Endothelial cell of umbilical vein (primary cell): ENCODE measurements around the gene FLT3LG. TPM values are rescaled to one million over a fixed set of nuclear protein-coding genes. Genes with fewer than 3 reads are reported as not detected.

Source experiments
- BruUV-seq: library from RNA; stranded (reverse); fragments of 400-500 nt; replicated peaks from 2 replicates; lab custom pipeline; 2021; lab: Mats Ljungman, UMichigan
- CTCF ChIA-PET: fragments of 300-600, 350-600 bp; sonication (Branson Sonifier 250); formaldehyde crosslinking; loops from one replicate; lab custom pipeline; 2021; ENCODE audit warnings: antibody characterized with exemption, inconsistent platforms; lab: Charles Lee
- POLR2A ChIA-PET: fragments of 300-600, 350-600 bp; sonication (Branson Sonifier 250); formaldehyde crosslinking; loops from one replicate; lab custom pipeline; 2021; ENCODE audit warnings: antibody characterized with exemption, inconsistent platforms; lab: Charles Lee
- DNase-seq: peaks from one replicate; pipeline ENCODE4 v3.0.0-alpha.2; 2011; ENCODE audit warnings: low read depth, low spot score
- FAIRE-seq: peaks from 2 replicates; lab custom pipeline; 2011; peaks lifted over from hg19 to GRCh38; lab: Jason Lieb, UNC
- H2AFZ ChIP-seq: 2 replicates; pipeline ENCODE4 v1.6.0; 2012; ENCODE audit warnings: low read depth, low read length, control low read depth, inconsistent platforms
- H3K27ac ChIP-seq: 2 replicates; pipeline ENCODE4 v1.5.1; 2011; ENCODE audit warnings: low read depth, mild to moderate bottlenecking, control low read depth, low read length, moderate library complexity; ENCODE audit not compliant: insufficient read depth
- H3K27me3 ChIP-seq, 2 experiments: 2 replicates each; pipeline versions ENCODE4 v1.6.0 to v1.6.1; 2011; ENCODE audit warnings: low read length in 2 of 2, mixed read lengths in 1 of 2; ENCODE audit not compliant: control insufficient read depth in 2 of 2, insufficient read depth in 2 of 2
- H3K36me3 ChIP-seq, 2 experiments: 2 replicates in 1 of 2; 3 replicates in 1 of 2; pipeline ENCODE4 v1.5.1; 2011; ENCODE audit warnings: low read length in 2 of 2, mild to moderate bottlenecking in 1 of 2, moderate library complexity in 1 of 2; ENCODE audit not compliant: control insufficient read depth in 2 of 2, insufficient read depth in 2 of 2; ENCODE audit errors: extremely low read depth in 1 of 2
- H3K4me1 ChIP-seq: 3 replicates; pipeline ENCODE4 v1.5.1; 2011; ENCODE audit warnings: mild to moderate bottlenecking, low read length; ENCODE audit not compliant: control insufficient read depth, insufficient read depth; ENCODE audit errors: extremely low read depth
- H3K4me2 ChIP-seq: 2 replicates; pipeline ENCODE4 v1.6.1; 2011; ENCODE audit warnings: low read length, control low read depth, mixed read lengths; ENCODE audit not compliant: insufficient read depth
- H3K4me3 ChIP-seq, 3 experiments: fragments of 200-600 bp in 1 of 3; sonication (generic), shearing (Covaris generic) in 1 of 3; replicated peaks in 1 of 3; 2 replicates each; pipeline ENCODE4 v1.5.1; 2011 to 2016; ENCODE audit warnings: control low read depth in 3 of 3, low read length in 3 of 3, mild to moderate bottlenecking in 2 of 3, inconsistent platforms in 1 of 3, low read depth in 1 of 3, moderate library complexity in 1 of 3; ENCODE audit not compliant: insufficient read depth in 1 of 3
- H3K79me2 ChIP-seq: 2 replicates; pipeline ENCODE4 v1.6.0; 2012; ENCODE audit warnings: low read length, inconsistent platforms; ENCODE audit not compliant: control insufficient read depth, insufficient read depth
- H3K9ac ChIP-seq: replicated peaks from 2 replicates; pipeline ENCODE3; 2011; ENCODE audit warnings: low read length, control low read depth; ENCODE audit not compliant: insufficient read depth; ENCODE audit errors: extremely low read depth
- H3K9me1 ChIP-seq: replicated peaks from 3 replicates; pipeline ENCODE4 v1.6.0; 2011; ENCODE audit warnings: mild to moderate bottlenecking, low read length; ENCODE audit not compliant: control insufficient read depth, insufficient read depth; ENCODE audit errors: extremely low read depth
- H3K9me3 ChIP-seq: replicated peaks from 2 replicates; pipeline ENCODE4 v1.5.1; 2012; ENCODE audit warnings: low read length, inconsistent platforms; ENCODE audit not compliant: control insufficient read depth, insufficient read depth
- H4K20me1 ChIP-seq: replicated peaks from 2 replicates; pipeline ENCODE3; 2011; ENCODE audit warnings: mild to moderate bottlenecking, low read length; ENCODE audit not compliant: control insufficient read depth, insufficient read depth; ENCODE audit errors: extremely low read depth
- EZH2 ChIP-seq: IDR thresholded peaks from 2 replicates; pipeline ENCODE4 v1.6.1; 2012; ENCODE audit warnings: borderline replicate concordance, low read depth, mild to moderate bottlenecking, moderate library complexity, low read length, inconsistent platforms; ENCODE audit not compliant: severe bottlenecking
- FOS ChIP-seq: IDR thresholded peaks from 2 replicates; pipeline ENCODE4 v1.6.1; 2011; ENCODE audit warnings: mild to moderate bottlenecking, low read length, moderate library complexity, borderline replicate concordance; ENCODE audit not compliant: insufficient read depth
- GATA2 ChIP-seq: IDR thresholded peaks from 2 replicates; pipeline ENCODE4 v1.7.0; 2011; ENCODE audit warnings: low read depth, mild to moderate bottlenecking, moderate library complexity, mixed read lengths, low read length; ENCODE audit not compliant: insufficient read length, insufficient read depth
- JUN ChIP-seq: IDR thresholded peaks from 2 replicates; pipeline ENCODE4 v1.6.1; 2011; ENCODE audit warnings: borderline replicate concordance, low read depth; ENCODE audit not compliant: insufficient read length, insufficient read depth
- MYC ChIP-seq: IDR thresholded peaks from one replicate; pipeline ENCODE4 v1.6.1; 2011; ENCODE audit warnings: mild to moderate bottlenecking, low read depth, low read length
- POLR2A ChIP-seq: IDR thresholded peaks from 2 replicates; pipeline ENCODE4 v1.6.1; 2012; ENCODE audit warnings: low read depth, mild to moderate bottlenecking, control low read depth, low read length
- POLR2AphosphoS5 ChIP-seq: IDR thresholded peaks from 2 replicates; pipeline ENCODE4 v1.6.1; 2012; ENCODE audit warnings: low read depth, mild to moderate bottlenecking, control low read depth, low read length, moderate library complexity; ENCODE audit not compliant: insufficient read depth
- dilution Hi-C: fragments of 300-500 bp; cut with MboI; formaldehyde crosslinking; loops from one replicate; pipeline ENCODE4 v1.15.0; 2019; ENCODE audit warnings: low sequenced_read_pairs; ENCODE audit not compliant: extremely low pct_ligation_motif_present
- intact Hi-C: fragments of 100-400 bp; cut with micrococcal nuclease; formaldehyde crosslinking; loops from one replicate; pipeline ENCODE4 v1.10.0; 2022
- polyA plus RNA-seq, 4 experiments: library from polyadenylated mRNA; depleted of rRNA in 3 of 4; stranded (reverse) in 3 of 4; unstranded in 1 of 4; fragments of >200 nt; gene quantifications; 2 replicates each; pipeline versions ENCODE4 v1.2.1 to v1.2.3, GENCODE V29; 2011 to 2012; ENCODE audit warnings: missing spikeins in 1 of 4
- total RNA-seq: library from RNA; stranded (reverse); gene quantifications from 2 replicates; pipeline ENCODE4 v1.2.3, GENCODE V29; 2021
- TF ChIP-seq, protein P1 (sequence below), 2 donors: IDR thresholded peaks; 1 replicate in 1 of 2; 2 replicates in 1 of 2; pipeline ENCODE4 v1.5.1; 2011; ENCODE audit warnings: low read length in 2 of 2, mild to moderate bottlenecking in 2 of 2, moderate library complexity in 2 of 2, control low read depth in 1 of 2, inconsistent platforms in 1 of 2, low read depth in 1 of 2; ENCODE audit not compliant: insufficient read depth in 1 of 2; ENCODE audit errors: extremely low read depth in 1 of 2
- TF ChIP-seq, protein P2 (sequence below): IDR thresholded peaks from 2 replicates; pipeline ENCODE4 v1.6.1; 2011; ENCODE audit not compliant: insufficient read depth, insufficient read length

Gene FLT3LG
- total and polyA plus RNA-seq, 2 donors (not counting 3 experiments of a cell fraction or from before 2014, with no cell fraction given), result 5.0 to 5.7 TPM

DNA sequence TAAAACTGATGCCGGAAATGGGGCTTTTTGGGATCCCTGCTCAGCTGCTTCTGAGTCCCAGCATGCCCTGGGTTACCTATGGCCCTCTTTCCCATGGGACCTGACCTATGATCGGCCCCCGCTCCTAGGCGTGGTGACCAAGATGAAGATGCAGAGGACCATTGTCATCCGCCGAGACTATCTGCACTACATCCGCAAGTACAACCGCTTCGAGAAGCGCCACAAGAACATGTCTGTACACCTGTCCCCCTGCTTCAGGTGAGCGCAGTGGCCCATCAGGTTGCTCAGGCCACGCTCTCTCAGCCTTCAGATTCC is 23.7 kb downstream of the FLT3LG start:
- no peaks in the 10 kb centered on the region for H3K9me1 ChIP-seq

DNA sequence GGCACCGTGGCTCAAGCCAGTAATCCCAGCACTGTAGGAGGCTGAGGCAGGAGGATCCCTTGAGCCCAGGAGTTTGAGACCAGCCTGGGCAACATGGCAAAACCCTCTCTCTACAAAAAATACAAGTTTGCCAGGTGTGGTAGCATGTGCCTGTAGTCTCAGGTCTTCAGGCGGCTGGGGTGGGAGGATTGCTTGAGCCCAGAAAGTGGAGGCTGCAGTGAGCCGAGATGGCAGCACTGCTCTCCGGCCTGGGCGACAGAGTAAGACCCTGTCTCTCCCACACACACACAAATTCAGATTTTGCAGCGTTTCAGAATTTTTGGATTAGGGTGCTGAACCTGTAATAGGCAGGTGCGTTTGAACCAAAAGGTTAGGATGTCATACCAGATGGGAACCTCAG is 24.5 kb downstream of the FLT3LG start:
- Histone ChIP-seq H3K79me2 (peaks cover 29% of the 10 kb centered on the region), H3K4me1 (peaks cover 36% of the 10 kb centered on the region), H3K27me3 (no peaks in the 10 kb centered on the region), H3K4me2 (peak overlapping the region; percentile 90), H3K27ac (no peak overlapping the region), H3K9me3 (no peaks in the 10 kb centered on the region), H3K36me3 (peaks cover 9 to 24% of the 10 kb centered on the region in 2 experiments), H3K4me3 (peak overlapping the region in 1 of 3 experiments; percentile 100), H2AFZ (no peak overlapping the region), H3K9me1 (no peaks in the 10 kb centered on the region), H4K20me1 (peaks cover 3% of the 10 kb centered on the region), H3K9ac (no peak overlapping the region)
- ChIA-PET CTCF (no interaction called here), POLR2A (interaction anchor here (0.6 to 0.8 kb wide), 2 partner anchors 23 to 178 kb away, joined by 3 to 5 read pairs; no protein-coding TSS in a partner anchor)
- no TSS peak for BruUV-seq
- TF ChIP-seq EZH2 (no peak), POLR2A (no peak), POLR2AphosphoS5 (no peak), FOS (no peak), JUN (no peak), MYC (no peak), GATA2 (no peak)
- TF ChIP-seq, protein P1, sequence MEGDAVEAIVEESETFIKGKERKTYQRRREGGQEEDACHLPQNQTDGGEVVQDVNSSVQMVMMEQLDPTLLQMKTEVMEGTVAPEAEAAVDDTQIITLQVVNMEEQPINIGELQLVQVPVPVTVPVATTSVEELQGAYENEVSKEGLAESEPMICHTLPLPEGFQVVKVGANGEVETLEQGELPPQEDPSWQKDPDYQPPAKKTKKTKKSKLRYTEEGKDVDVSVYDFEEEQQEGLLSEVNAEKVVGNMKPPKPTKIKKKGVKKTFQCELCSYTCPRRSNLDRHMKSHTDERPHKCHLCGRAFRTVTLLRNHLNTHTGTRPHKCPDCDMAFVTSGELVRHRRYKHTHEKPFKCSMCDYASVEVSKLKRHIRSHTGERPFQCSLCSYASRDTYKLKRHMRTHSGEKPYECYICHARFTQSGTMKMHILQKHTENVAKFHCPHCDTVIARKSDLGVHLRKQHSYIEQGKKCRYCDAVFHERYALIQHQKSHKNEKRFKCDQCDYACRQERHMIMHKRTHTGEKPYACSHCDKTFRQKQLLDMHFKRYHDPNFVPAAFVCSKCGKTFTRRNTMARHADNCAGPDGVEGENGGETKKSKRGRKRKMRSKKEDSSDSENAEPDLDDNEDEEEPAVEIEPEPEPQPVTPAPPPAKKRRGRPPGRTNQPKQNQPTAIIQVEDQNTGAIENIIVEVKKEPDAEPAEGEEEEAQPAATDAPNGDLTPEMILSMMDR (IDR thresholded peaks at IDR 0.05; ENCODE audit: extremely low read depth in 1 of 2, insufficient read depth in 1 of 2, low read depth in 1 of 2, low read length in 2 of 2), result no peak
- TF ChIP-seq, protein P2, sequence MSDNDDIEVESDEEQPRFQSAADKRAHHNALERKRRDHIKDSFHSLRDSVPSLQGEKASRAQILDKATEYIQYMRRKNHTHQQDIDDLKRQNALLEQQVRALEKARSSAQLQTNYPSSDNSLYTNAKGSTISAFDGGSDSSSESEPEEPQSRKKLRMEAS, result no peak
- FAIRE-seq (no peak), DNase-seq (no peak)
- intact Hi-C loops, result loop anchor here (5.0 kb wide), 1 partner anchor 309 kb away; no protein-coding TSS in a partner anchor
- dilution Hi-C loops, result no loop called here

More for the DNA sequence above, 23.7 kb downstream of the FLT3LG start:
- H2AFZ ChIP-seq, result no peak overlapping the region
- POLR2A ChIA-PET, result no interaction called here
- BruUV-seq, result no TSS peak
- FAIRE-seq (no peak), DNase-seq (no peak)
- no peaks in the 10 kb centered on the region for H3K9me3 ChIP-seq
- TF ChIP-seq, protein P2, result no peak
- TF ChIP-seq POLR2A, result peak; percentile 9
- CTCF ChIA-PET, result no interaction called here
- intact Hi-C loops, result loop anchor here (2.0 to 5.0 kb wide), 2 partner anchors 143 to 310 kb away; partner anchors contain the start of gene RRAS
- peaks cover 10 to 24% of the 10 kb centered on the region in 2 experiments for H3K36me3 ChIP-seq
- peaks cover 3% of the 10 kb centered on the region for H4K20me1 ChIP-seq
- dilution Hi-C loops, result no loop called here
- no peak overlapping the region for H3K27ac ChIP-seq
- H3K27me3 ChIP-seq, result no peaks in the 10 kb centered on the region
- peak overlapping the region; percentile 100 for H3K9ac ChIP-seq
- peaks cover 29% of the 10 kb centered on the region for H3K79me2 ChIP-seq
- H3K4me1 ChIP-seq, result peaks cover 36% of the 10 kb centered on the region
- H3K4me2 ChIP-seq, result peak overlapping the region; percentile 90
- H3K4me3 ChIP-seq, result peak overlapping the region in 1 of 3 experiments; percentile 100
